ENCODE measurements around the gene OR8B4.

OR8B4 gene

DNA sequence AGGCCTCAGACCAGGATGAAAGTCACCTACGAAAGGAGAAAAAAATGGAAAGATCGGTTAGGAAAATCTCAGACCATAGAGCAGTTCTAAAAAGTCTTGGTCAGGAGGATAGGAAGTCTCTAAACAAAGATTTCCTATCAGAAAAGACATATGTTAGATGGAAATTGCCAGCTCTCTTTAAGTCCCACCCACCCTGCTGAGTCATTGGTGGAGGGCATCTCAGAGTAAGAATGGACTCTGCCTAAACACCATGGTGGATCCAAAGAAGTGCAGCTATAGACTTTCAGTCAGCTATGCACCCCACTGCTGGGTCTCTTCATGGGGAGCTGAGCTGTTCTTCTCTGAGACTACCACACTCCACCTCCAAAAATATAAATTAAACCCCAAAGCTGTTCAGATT lies 44.1 kb downstream of the OR8B4 start:
- TF ChIP-seq SIN3A (IDR thresholded peaks at IDR 0.05; ENCODE audit: borderline replicate concordance, insufficient read depth, low read length) (no peak), POLR2AphosphoS5 (IDR thresholded peaks at IDR 0.05; ENCODE audit: low read depth, low read length) (no peak), FOXP2 (optimal IDR thresholded peaks at IDR 0.05; ENCODE audit: borderline replicate concordance, extremely low read depth, extremely low read length, insufficient read depth) (no peak), TAF1 (IDR thresholded peaks at IDR 0.05; ENCODE audit: borderline replicate concordance, insufficient read depth, low read length) (no peak)
- TF ChIP-seq, protein P1, sequence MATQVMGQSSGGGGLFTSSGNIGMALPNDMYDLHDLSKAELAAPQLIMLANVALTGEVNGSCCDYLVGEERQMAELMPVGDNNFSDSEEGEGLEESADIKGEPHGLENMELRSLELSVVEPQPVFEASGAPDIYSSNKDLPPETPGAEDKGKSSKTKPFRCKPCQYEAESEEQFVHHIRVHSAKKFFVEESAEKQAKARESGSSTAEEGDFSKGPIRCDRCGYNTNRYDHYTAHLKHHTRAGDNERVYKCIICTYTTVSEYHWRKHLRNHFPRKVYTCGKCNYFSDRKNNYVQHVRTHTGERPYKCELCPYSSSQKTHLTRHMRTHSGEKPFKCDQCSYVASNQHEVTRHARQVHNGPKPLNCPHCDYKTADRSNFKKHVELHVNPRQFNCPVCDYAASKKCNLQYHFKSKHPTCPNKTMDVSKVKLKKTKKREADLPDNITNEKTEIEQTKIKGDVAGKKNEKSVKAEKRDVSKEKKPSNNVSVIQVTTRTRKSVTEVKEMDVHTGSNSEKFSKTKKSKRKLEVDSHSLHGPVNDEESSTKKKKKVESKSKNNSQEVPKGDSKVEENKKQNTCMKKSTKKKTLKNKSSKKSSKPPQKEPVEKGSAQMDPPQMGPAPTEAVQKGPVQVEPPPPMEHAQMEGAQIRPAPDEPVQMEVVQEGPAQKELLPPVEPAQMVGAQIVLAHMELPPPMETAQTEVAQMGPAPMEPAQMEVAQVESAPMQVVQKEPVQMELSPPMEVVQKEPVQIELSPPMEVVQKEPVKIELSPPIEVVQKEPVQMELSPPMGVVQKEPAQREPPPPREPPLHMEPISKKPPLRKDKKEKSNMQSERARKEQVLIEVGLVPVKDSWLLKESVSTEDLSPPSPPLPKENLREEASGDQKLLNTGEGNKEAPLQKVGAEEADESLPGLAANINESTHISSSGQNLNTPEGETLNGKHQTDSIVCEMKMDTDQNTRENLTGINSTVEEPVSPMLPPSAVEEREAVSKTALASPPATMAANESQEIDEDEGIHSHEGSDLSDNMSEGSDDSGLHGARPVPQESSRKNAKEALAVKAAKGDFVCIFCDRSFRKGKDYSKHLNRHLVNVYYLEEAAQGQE (IDR thresholded peaks at IDR 0.05; ENCODE audit: insufficient read depth in 1 of 2, low read depth in 2 of 2, low read length in 2 of 2) = no peak

DNA sequence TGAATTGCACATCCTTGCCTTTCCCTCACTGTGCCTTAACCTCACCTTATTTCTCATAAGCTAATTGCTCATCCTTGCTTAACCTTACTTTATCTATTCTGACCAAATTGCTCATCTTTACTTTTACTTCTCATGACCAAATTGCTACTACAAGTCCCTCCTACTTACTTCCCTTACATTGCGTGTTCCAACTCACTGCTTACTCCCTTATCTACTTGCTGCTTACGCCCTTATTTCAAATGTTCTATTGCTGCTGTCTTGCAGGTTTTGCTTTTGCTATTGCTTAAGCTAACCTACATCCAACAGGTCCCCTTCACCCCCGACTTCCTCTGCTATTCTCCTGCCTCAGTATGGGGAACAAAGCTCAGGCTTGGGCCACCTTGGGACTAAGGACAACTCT lies 48.4 kb downstream of the OR8B4 start:
- no peak for TF ChIP-seq FOXP2 (optimal IDR thresholded peaks at IDR 0.05; ENCODE audit: borderline replicate concordance, extremely low read depth, extremely low read length, insufficient read depth)

Data from PFSK-1 (cell line).